ENCODE measurements around the gene PTPRN2.

DNA sequence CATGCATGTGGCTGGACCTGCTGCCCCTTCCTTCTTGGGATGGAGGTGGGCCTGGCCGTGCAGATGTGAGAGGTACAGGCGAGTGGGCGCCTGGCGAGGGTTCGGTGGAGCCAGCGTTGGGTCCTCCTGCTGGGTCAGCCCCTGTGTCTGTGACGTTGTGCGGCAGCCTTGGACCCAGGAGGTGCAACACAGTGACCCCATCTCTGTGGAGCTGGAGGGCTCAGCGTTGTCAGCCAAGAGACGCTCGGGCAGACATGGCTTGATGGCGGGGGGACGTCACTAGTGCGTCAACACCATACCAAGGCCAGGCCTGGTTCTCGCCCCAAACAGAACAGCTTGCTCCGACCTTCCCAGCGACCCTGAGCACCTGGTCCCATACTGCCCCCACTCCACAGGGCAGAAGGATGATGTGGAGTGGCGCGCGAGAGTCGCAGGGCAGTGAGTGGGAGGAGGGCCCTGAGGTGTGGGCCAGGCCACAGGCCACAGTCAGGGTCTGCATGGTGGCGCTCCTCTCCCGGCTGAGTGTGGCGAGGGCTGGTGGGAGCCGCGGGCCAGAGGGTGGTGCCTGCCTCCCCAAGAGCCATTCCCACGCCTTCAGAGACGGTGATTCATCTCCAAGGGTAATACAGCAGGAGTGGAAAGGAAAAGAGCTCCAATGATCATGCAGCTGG is 1066.4 kb downstream of the PTPRN2 start:
- TF ChIP-seq GATA2 (IDR thresholded peaks at IDR 0.05; ENCODE audit: low read depth, low read length) (no peak), GATA3 (IDR thresholded peaks at IDR 0.05; ENCODE audit: low read depth, low read length) (no peak)

All from SH-SY5Y (cell line).